Measurements from ENCODE around the gene SLC31A1. TPM values are rescaled to one million over a fixed set of nuclear protein-coding genes. Genes with fewer than 3 reads are reported as not detected.

The SLC31A1 gene
- total RNA-seq, 1 experiment from 2014 or later = 27.2 TPM

DNA sequence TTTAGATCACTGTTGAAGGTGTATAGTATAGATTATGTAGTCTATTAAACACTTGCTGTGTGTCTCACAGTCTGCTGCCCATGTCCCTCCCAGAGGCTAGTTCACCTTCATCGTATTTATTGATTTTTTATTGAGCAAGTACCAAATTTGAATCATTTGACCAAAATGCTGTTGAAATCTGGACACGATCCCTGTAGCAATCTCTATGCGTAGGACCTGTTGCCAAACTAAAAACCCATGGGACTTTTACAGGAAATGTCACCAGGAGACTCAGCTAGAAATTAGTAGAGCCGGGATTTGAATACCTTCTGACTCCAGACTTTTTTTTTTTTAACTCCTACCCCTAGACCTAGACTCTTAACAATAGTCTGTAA lies 17.5 kb downstream of the SLC31A1 start:
- Histone ChIP-seq H3K4me1 (replicated peaks; ENCODE audit: insufficient read depth) (no peaks in the 10 kb centered on the region), H3K9me2 (ENCODE audit: insufficient read depth) (no peaks in the 10 kb centered on the region), H3K4me2 (no peak overlapping the region), H3K27me3 (ENCODE audit: insufficient read depth, low read depth) (no peaks in the 10 kb centered on the region), H3F3A (ENCODE audit: insufficient read depth, low read depth) (no peaks in the 10 kb centered on the region), H3K27ac (no peak overlapping the region), H3K9me3 (ENCODE audit: insufficient read depth, low read depth) (no peaks in the 10 kb centered on the region), H4K20me1 (ENCODE audit: insufficient read depth) (no peaks in the 10 kb centered on the region), H3K36me3 (ENCODE audit: low read depth) (no peaks in the 10 kb centered on the region), H3K79me2 (ENCODE audit: low read depth) (0 out of 2 replicates have a peak, but pooled peaks cover 5% of the 10 kb centered on the region), H2AFZ (no peak overlapping the region), H3K4me3 (no peak overlapping the region)
- CTCF ChIA-PET = no interaction called here
- POLR2A ChIA-PET (ENCODE audit: unreplicated experiment) = no interaction called here
- DNase-seq = no peak
- no peak for TF ChIP-seq EZH2 (IDR thresholded peaks at IDR 0.05; ENCODE audit: low read depth)
- TF ChIP-seq, protein P1, sequence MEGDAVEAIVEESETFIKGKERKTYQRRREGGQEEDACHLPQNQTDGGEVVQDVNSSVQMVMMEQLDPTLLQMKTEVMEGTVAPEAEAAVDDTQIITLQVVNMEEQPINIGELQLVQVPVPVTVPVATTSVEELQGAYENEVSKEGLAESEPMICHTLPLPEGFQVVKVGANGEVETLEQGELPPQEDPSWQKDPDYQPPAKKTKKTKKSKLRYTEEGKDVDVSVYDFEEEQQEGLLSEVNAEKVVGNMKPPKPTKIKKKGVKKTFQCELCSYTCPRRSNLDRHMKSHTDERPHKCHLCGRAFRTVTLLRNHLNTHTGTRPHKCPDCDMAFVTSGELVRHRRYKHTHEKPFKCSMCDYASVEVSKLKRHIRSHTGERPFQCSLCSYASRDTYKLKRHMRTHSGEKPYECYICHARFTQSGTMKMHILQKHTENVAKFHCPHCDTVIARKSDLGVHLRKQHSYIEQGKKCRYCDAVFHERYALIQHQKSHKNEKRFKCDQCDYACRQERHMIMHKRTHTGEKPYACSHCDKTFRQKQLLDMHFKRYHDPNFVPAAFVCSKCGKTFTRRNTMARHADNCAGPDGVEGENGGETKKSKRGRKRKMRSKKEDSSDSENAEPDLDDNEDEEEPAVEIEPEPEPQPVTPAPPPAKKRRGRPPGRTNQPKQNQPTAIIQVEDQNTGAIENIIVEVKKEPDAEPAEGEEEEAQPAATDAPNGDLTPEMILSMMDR (conservative IDR thresholded peaks at IDR 0.05) = no peak
- intact Hi-C loops (cut with micrococcal nuclease; ENCODE audit: unreplicated experiment) = no loop called here
- no TSS peak for BruUV-seq (replicated peaks)

DNA sequence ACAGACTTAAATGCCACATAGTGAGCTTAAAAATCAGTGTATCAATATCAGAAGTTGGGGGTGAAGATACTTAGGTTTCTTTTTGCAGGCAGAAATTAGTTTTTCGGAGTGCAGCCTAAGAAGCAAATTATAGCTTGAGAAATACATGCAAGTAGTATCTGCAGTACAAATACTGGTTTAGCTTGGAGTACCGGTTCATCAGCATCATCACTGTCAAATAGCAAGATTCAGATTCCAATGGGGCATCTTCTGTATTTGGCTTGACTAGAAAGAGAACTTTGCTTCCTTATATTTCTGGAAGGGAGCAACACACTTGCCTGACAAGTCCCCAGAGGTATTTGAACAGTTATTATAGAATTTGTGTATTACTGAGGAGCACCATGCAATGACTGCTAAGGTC lies 19.8 kb downstream of the SLC31A1 start:
- Histone ChIP-seq H3K9me3 (ENCODE audit: insufficient read depth, low read depth) (no peaks in the 10 kb centered on the region), H2AFZ (no peak overlapping the region), H4K20me1 (ENCODE audit: insufficient read depth) (no peaks in the 10 kb centered on the region), H3K4me2 (no peak overlapping the region), H3F3A (ENCODE audit: insufficient read depth, low read depth) (no peaks in the 10 kb centered on the region), H3K9me2 (ENCODE audit: insufficient read depth) (no peaks in the 10 kb centered on the region), H3K27ac (no peak overlapping the region), H3K36me3 (ENCODE audit: low read depth) (no peaks in the 10 kb centered on the region), H3K27me3 (ENCODE audit: insufficient read depth, low read depth) (no peaks in the 10 kb centered on the region), H3K4me1 (replicated peaks; ENCODE audit: insufficient read depth) (no peaks in the 10 kb centered on the region), H3K4me3 (no peak overlapping the region), H3K79me2 (ENCODE audit: low read depth) (0 out of 2 replicates have a peak, but pooled peaks cover 5% of the 10 kb centered on the region)
- no peak for DNase-seq
- BruUV-seq (replicated peaks) = no TSS peak
- ChIA-PET POLR2A (ENCODE audit: unreplicated experiment) (interaction anchor here (0.6 to 0.7 kb wide), 2 partner anchors 29 to 91 kb away, joined by 4 to 5 read pairs; partner anchors contain the start of gene SLC31A2), CTCF (no interaction called here)
- intact Hi-C loops (cut with micrococcal nuclease; ENCODE audit: unreplicated experiment) = no loop called here
- TF ChIP-seq EZH2 (IDR thresholded peaks at IDR 0.05; ENCODE audit: low read depth) = no peak
- TF ChIP-seq, protein P1 (conservative IDR thresholded peaks at IDR 0.05) = no peak

DNA sequence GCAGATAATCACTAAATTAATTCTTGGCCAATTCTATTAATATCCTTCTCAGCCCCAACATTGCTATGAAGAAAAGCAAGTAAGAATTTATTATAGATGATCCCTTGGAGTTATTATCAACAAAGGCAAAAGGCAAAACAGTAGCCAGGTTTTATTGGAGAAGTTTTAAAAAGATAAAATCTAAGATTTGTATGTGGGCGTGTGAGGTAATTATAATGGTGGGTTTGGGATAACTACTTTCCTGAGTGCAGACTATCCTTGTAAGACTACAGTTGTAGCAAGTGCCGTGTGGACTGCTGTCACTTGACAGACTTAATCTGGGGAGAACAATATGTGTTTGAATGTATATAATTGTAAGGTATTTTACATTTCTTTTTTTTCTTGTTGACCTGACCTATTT lies 23.2 kb downstream of the SLC31A1 start:
- intact Hi-C loops (cut with micrococcal nuclease; ENCODE audit: unreplicated experiment) = no loop called here
- Histone ChIP-seq H2AFZ (no peak overlapping the region), H3K4me3 (no peak overlapping the region), H3K9me2 (ENCODE audit: insufficient read depth) (no peaks in the 10 kb centered on the region), H3K4me1 (replicated peaks; ENCODE audit: insufficient read depth) (no peaks in the 10 kb centered on the region), H3F3A (ENCODE audit: insufficient read depth, low read depth) (no peaks in the 10 kb centered on the region), H3K9me3 (ENCODE audit: insufficient read depth, low read depth) (no peaks in the 10 kb centered on the region), H4K20me1 (ENCODE audit: insufficient read depth) (0 out of 2 replicates have a peak, but pooled peaks cover 3% of the 10 kb centered on the region), H3K27ac (no peak overlapping the region), H3K79me2 (ENCODE audit: low read depth) (0 out of 2 replicates have a peak, but pooled peaks cover 2% of the 10 kb centered on the region), H3K36me3 (ENCODE audit: low read depth) (no peaks in the 10 kb centered on the region), H3K4me2 (no peak overlapping the region), H3K27me3 (ENCODE audit: insufficient read depth, low read depth) (no peaks in the 10 kb centered on the region)
- no TSS peak for BruUV-seq (replicated peaks)
- DNase-seq = no peak
- POLR2A ChIA-PET (ENCODE audit: unreplicated experiment) = no interaction called here
- CTCF ChIA-PET = no interaction called here
- no peak for TF ChIP-seq EZH2 (IDR thresholded peaks at IDR 0.05; ENCODE audit: low read depth)
- TF ChIP-seq, protein P1 (conservative IDR thresholded peaks at IDR 0.05) = no peak

All from PC-9 (cell line).